Measurements from ENCODE around the gene ATP6V1C2.
"Not testable (repeated sequence)": the region's sequence is repeated elsewhere in the genome, so short reads cannot be mapped to it uniquely, and the experiment has no call there.

Gene ATP6V1C2

DNA sequence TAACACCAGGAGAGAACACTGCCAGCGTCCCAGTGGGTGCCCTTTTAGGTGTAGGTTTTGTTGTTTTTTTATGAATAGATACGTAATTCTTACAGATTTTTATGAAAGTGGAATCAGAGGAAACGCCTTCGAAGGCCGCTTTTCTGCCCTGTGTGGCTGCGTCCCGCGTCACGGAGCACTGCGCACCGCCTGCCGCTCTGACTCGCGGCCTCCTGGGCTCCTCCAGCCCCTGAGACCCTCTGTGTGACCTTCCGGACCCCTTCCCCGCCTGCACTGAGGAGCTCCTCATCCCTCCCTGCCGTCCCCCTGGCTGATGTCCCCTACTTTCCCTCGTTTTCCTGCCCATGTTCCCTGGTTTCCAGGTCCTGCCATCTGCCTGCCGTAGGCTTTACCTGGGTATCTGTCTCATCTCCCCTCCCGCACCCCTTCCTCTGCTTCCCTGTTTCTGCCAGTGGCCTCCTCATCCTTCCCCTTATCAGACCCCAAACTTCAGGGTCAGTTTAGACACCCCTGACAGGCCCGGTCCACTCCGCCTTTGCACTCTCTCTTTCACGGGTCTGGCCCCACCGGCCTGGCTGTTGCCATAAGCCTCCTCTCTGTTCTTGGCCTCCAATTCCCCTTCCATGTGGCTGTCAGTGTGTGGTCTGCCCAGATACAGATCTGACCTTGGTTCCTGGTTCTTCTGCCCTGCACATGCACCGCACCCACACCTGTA is 58.5 kb downstream of the ATP6V1C2 start:
- Histone ChIP-seq H3K4me3 (ENCODE audit: low read depth in 1 of 2, low read length in 2 of 2) (no peak overlapping the region), H3K36me3 (ENCODE audit: insufficient read depth, low read length) (peaks cover 28% of the 10 kb centered on the region), H3K27ac (ENCODE audit: low read depth, low read length) (no peak overlapping the region), H3K4me1 (ENCODE audit: insufficient read depth, low read length) (peaks cover 5% of the 10 kb centered on the region), H3K27me3 (ENCODE audit: control insufficient read depth in 1 of 2, insufficient read depth in 2 of 2, low read length in 2 of 2) (no peaks in the 10 kb centered on the region), H3K9ac (ENCODE audit: low read length) (no peak overlapping the region), H3K9me3 (ENCODE audit: low read length) (no peaks in the 10 kb centered on the region)

DNA sequence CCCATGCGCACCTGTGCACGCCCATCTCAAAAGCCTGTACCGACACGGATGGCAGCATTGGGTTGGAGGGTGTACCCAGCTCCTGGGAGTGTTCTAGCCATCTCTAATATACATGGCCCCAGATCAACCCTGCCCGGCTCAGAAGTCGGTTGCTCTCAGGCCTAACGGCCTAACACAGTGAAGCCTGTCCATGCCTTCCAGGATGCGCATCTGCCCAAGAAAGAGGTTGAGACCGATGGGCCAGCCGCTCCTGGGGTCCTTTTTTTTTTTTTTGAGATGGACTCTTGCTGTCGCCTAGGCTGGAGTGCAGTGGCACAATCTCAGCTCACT is 59.0 kb downstream of the ATP6V1C2 start:
- Histone ChIP-seq H3K9me3 (ENCODE audit: low read length) (no peaks in the 10 kb centered on the region), H3K9ac (ENCODE audit: low read length) (no peak overlapping the region), H3K4me1 (ENCODE audit: insufficient read depth, low read length) (peaks cover 5% of the 10 kb centered on the region), H3K27me3 (ENCODE audit: control insufficient read depth in 1 of 2, insufficient read depth in 2 of 2, low read length in 2 of 2) (no peaks in the 10 kb centered on the region), H3K36me3 (ENCODE audit: insufficient read depth, low read length) (peaks cover 28% of the 10 kb centered on the region), H3K4me3 (ENCODE audit: low read depth in 1 of 2, low read length in 2 of 2) (no peak overlapping the region), H3K27ac (ENCODE audit: low read depth, low read length) (no peak overlapping the region)

DNA sequence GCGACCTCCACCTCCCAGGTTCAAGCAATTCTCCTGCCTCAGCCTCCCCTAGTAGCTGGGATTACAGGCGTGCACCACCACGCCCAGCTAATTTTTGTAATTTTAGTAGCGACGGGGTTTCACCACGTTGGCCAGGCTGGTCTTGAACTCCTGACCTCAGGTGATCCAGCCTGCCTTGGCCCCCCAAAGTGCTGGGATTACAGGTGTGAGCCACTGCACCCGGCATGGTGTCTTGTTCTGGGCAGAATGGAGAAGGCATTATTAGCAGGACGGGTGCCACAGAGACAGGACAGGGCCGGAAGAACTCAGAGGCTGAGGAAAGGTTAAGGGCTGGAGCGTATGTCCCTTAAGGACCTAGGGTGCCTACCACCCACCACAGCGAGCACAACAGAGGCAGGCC is 59.4 kb downstream of the ATP6V1C2 start:
- not testable (repeated sequence) for H3K4me1 ChIP-seq (ENCODE audit: insufficient read depth, low read length); H3K9ac ChIP-seq (ENCODE audit: low read length); H3K27ac ChIP-seq (ENCODE audit: low read depth, low read length); H3K27me3 ChIP-seq (ENCODE audit: control insufficient read depth in 1 of 2, insufficient read depth in 2 of 2, low read length in 2 of 2); H3K4me3 ChIP-seq (ENCODE audit: low read depth in 1 of 2, low read length in 2 of 2); H3K9me3 ChIP-seq (ENCODE audit: low read length)
- peaks cover 28% of the 10 kb centered on the region for H3K36me3 ChIP-seq (ENCODE audit: insufficient read depth, low read length)

DNA sequence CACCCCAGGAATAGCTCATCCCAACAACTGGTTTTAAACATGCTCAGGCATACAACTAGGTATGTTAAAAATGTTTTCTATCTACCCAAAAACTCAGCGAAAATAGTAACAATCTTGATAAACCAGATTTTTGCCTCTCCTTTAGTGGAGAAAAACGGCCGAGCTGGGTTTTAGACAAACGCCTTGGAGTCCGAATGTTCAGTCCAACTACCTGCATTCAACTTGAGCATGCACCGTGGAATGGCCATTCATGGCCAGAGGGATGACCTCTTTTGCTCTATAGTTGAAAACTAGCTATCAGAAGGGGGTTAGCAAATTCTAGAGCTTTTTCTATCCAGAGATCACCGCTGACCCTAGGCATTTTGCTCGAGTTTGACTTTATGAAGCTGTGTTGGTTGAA is 60.3 kb downstream of the ATP6V1C2 start:
- no peak overlapping the region for H3K27ac ChIP-seq (ENCODE audit: low read depth, low read length)
- H3K27me3 ChIP-seq (ENCODE audit: control insufficient read depth in 1 of 2, insufficient read depth in 2 of 2, low read length in 2 of 2) = no peaks in the 10 kb centered on the region
- no peak overlapping the region for H3K4me3 ChIP-seq (ENCODE audit: low read depth in 1 of 2, low read length in 2 of 2)
- no peaks in the 10 kb centered on the region for H3K9me3 ChIP-seq (ENCODE audit: low read length)
- H3K9ac ChIP-seq (ENCODE audit: low read length) = no peak overlapping the region
- H3K4me1 ChIP-seq (ENCODE audit: insufficient read depth, low read length) = peaks cover 5% of the 10 kb centered on the region
- peaks cover 35% of the 10 kb centered on the region for H3K36me3 ChIP-seq (ENCODE audit: insufficient read depth, low read length)

DNA sequence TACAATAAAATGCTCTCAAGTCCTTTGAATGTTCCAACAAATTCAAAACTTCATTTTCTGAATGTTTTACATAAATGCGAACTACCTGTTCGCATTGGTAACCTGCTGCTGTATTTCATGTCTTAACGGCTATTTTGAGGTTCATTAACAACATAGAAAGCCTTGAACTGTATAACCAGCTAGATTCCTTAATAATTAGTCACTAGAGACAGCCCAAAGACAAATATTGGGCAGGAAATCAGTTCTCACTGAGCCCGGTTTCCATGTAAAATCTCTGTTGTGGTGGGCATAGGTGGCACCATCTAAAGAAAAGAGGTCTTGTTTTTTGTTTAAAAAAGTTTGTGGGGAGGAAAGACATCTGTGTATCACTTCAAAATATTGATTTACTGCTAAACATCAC is 62.0 kb downstream of the ATP6V1C2 start:
- H3K36me3 ChIP-seq (ENCODE audit: insufficient read depth, low read length) = peaks cover 47% of the 10 kb centered on the region
- no peaks in the 10 kb centered on the region for H3K27me3 ChIP-seq (ENCODE audit: control insufficient read depth in 1 of 2, insufficient read depth in 2 of 2, low read length in 2 of 2)
- H3K4me3 ChIP-seq (ENCODE audit: low read depth in 1 of 2, low read length in 2 of 2) = no peak overlapping the region
- peaks cover 5% of the 10 kb centered on the region for H3K4me1 ChIP-seq (ENCODE audit: insufficient read depth, low read length)
- H3K9ac ChIP-seq (ENCODE audit: low read length) = no peak overlapping the region
- H3K27ac ChIP-seq (ENCODE audit: low read depth, low read length) = no peak overlapping the region
- H3K9me3 ChIP-seq (ENCODE audit: low read length) = no peaks in the 10 kb centered on the region

DNA sequence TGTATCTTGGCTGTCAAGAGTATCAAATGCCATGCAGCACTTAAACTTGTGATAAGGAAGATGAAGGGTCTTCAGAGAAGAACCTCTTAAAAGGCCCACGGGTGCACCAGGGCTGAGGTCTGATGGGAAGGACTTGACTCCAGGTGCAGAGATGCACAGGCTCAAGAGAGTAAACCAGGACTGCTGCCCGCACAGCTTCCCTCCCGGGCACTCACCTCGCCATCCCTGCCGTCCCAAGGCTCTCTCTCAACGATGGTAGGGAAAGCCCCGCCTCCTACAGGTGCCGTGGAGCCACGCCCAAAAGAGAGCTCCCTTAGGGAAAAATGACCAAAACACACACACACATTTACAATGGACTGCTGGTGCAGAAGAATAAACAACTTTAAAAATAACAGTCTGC is 63.3 kb downstream of the ATP6V1C2 start:
- H3K4me3 ChIP-seq (ENCODE audit: low read depth in 1 of 2, low read length in 2 of 2) = no peak overlapping the region
- H3K27me3 ChIP-seq (ENCODE audit: control insufficient read depth in 1 of 2, insufficient read depth in 2 of 2, low read length in 2 of 2) = no peaks in the 10 kb centered on the region
- H3K9ac ChIP-seq (ENCODE audit: low read length) = no peak overlapping the region
- no peak overlapping the region for H3K27ac ChIP-seq (ENCODE audit: low read depth, low read length)
- no peaks in the 10 kb centered on the region for H3K9me3 ChIP-seq (ENCODE audit: low read length)
- peaks cover 59% of the 10 kb centered on the region for H3K36me3 ChIP-seq (ENCODE audit: insufficient read depth, low read length)
- H3K4me1 ChIP-seq (ENCODE audit: insufficient read depth, low read length) = peaks cover 5% of the 10 kb centered on the region

DNA sequence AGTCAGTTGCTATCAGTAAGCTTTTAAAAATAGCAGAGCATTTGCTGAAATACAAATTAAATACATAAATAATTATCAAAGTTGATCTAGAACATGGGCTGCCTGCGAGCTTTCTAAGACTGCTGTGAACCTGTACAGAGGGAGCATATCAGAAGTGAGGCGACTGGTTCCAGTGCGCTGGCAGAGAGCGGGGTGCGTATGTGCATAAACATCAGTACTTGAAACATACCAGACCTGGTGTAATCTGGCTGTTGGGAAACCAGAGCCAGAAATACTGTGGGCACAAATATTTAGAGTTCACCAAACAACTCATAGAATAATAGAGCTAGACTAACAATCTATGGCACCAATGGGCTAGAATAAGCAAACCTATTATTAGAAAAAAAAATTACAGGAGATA is 63.8 kb downstream of the ATP6V1C2 start:
- H3K4me3 ChIP-seq (ENCODE audit: low read depth in 1 of 2, low read length in 2 of 2) = no peak overlapping the region
- peaks cover 5% of the 10 kb centered on the region for H3K4me1 ChIP-seq (ENCODE audit: insufficient read depth, low read length)
- no peaks in the 10 kb centered on the region for H3K27me3 ChIP-seq (ENCODE audit: control insufficient read depth in 1 of 2, insufficient read depth in 2 of 2, low read length in 2 of 2)
- no peaks in the 10 kb centered on the region for H3K9me3 ChIP-seq (ENCODE audit: low read length)
- H3K27ac ChIP-seq (ENCODE audit: low read depth, low read length) = no peak overlapping the region
- peaks cover 59% of the 10 kb centered on the region for H3K36me3 ChIP-seq (ENCODE audit: insufficient read depth, low read length)
- H3K9ac ChIP-seq (ENCODE audit: low read length) = no peak overlapping the region

DNA sequence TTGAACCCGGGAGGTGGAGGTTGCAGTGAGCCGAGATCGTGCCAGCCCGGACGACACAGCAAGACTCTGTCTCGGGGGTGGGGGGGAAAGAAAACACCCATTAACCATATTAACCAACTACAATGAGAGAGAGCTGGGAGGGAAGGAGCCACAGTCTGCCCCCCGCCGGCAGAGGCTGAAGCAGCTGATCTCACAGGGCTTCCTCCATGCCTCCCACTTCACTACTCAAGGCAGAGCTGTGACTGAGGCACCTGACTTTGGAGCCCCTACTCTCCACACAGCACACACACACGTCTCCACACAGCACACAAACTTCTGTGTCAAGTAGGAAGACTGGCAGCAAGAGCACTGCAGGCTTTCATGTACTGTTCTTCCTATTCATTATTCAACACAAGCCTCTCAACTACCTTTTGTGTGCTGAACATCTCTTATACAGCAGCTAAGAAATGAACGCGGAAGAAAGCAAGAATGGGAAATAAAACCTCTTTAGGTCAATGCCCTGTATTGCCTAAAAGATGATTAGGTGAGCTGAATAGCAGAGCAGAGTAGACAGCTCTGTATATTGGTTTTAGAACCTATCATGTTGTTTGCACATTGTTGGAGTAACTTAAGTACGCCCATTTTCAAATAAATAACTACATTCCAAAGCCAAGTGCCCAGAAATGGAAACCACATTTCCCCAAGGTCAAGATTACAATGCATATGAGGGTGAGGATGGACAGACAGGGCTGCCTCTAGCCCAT is 65.0 kb downstream of the ATP6V1C2 start:
- H3K4me1 ChIP-seq (ENCODE audit: insufficient read depth, low read length) = peaks cover 5% of the 10 kb centered on the region
- H3K4me3 ChIP-seq (ENCODE audit: low read depth in 1 of 2, low read length in 2 of 2) = no peak overlapping the region
- H3K36me3 ChIP-seq (ENCODE audit: insufficient read depth, low read length) = peaks cover 65% of the 10 kb centered on the region
- H3K27ac ChIP-seq (ENCODE audit: low read depth, low read length) = no peak overlapping the region
- H3K27me3 ChIP-seq (ENCODE audit: control insufficient read depth in 1 of 2, insufficient read depth in 2 of 2, low read length in 2 of 2) = no peaks in the 10 kb centered on the region
- no peak overlapping the region for H3K9ac ChIP-seq (ENCODE audit: low read length)
- H3K9me3 ChIP-seq (ENCODE audit: low read length) = no peaks in the 10 kb centered on the region

DNA sequence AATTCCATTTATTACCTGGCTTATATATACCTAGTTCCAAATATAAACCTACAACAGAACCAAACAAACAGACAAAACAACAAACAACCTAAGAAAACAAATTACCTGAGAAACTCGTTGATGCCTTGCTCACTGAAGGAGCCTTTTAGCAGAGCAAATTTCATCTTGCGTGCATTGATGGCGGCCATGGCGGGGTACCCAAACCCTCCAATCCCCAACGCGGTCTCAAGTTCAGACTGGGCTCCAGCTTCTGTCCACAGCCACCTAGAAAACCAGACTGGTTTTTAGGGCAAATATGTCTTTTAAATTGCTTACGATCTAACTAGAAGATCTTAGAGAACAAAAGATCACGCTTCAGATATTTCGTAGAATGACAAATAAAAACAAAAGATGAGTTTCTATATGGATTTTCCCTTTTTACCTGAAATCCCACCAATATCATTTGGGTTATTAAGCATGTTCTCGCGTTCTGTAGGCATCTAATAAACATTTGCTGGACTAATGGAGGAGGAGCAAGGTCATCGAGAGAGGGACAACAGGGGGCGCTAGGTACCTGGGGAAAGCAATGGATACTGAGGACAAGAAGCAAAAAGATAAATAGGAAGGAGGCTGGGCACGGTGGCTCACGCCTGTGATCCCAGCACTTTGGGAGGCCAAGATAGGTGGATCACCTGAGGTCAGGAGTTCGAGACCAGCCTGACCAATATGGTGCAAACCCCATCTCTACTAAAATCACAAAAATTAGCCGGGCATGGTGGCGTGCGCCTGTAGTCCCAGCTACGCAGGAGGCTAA is 65.9 kb downstream of the ATP6V1C2 start:
- Histone ChIP-seq H3K9ac (ENCODE audit: low read length) (no peak overlapping the region), H3K4me1 (ENCODE audit: insufficient read depth, low read length) (peaks cover 5% of the 10 kb centered on the region), H3K4me3 (ENCODE audit: low read depth in 1 of 2, low read length in 2 of 2) (no peak overlapping the region), H3K36me3 (ENCODE audit: insufficient read depth, low read length) (peaks cover 66% of the 10 kb centered on the region), H3K9me3 (ENCODE audit: low read length) (no peaks in the 10 kb centered on the region), H3K27me3 (ENCODE audit: control insufficient read depth in 1 of 2, insufficient read depth in 2 of 2, low read length in 2 of 2) (no peaks in the 10 kb centered on the region), H3K27ac (ENCODE audit: low read depth, low read length) (no peak overlapping the region)

DNA sequence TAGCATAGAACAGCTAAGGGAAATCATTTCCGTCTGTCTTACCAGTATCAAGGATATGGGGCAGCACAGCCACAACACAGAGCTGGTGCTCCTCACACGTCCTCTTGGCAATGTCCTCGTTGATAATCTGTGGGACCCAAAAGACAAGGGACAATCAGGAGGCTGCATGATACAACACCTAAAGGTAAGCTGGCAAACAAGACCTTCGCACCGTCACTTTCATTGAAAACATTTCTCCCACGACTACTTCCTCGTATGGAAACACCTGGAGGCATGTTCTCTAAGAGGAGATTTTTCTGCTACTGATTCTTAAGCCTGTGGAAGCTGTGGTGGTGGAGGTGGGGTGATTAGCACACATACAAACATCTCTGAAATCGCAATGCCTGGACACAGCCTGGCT is 67.4 kb downstream of the ATP6V1C2 start:
- no peaks in the 10 kb centered on the region for H3K9me3 ChIP-seq (ENCODE audit: low read length)
- H3K4me1 ChIP-seq (ENCODE audit: insufficient read depth, low read length) = peaks cover 5% of the 10 kb centered on the region
- no peak overlapping the region for H3K4me3 ChIP-seq (ENCODE audit: low read depth in 1 of 2, low read length in 2 of 2)
- no peak overlapping the region for H3K27ac ChIP-seq (ENCODE audit: low read depth, low read length)
- H3K9ac ChIP-seq (ENCODE audit: low read length) = no peak overlapping the region
- H3K36me3 ChIP-seq (ENCODE audit: insufficient read depth, low read length) = peaks cover 61% of the 10 kb centered on the region
- H3K27me3 ChIP-seq (ENCODE audit: control insufficient read depth in 1 of 2, insufficient read depth in 2 of 2, low read length in 2 of 2) = no peaks in the 10 kb centered on the region

DNA sequence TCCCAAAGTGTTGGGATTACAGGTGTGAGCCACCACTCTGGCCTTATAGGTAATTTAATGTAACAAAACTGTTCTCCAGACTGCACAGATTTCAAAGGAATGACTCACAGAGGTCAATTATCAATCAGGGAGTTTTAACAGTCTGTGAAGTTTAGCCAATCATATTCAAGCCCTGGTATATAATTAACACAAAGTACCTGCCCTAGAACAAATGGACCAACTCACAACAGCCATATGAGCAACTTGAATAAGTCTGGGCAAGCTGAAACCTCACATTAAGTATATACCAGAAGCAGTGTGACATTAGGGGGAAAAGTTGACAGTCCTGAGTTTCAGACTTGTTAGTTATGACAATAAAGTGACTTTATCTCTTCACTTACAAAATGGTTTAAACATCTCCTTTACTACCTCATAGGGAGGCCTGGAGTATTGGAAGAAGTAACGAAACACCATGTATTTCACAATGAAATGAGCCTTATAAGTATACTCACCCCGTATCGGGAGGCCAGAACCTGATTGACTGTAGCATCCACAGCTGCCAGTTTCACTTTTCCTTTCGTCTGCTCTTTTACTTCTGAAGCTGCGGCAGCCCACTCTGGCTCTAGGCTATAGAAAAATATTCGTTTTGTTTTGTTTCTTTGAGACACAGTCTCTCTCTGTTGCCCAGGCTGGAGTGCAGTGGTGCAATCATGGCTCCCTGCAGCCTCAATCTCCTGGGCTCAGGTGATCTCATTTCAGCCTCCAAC is 69.0 kb downstream of the ATP6V1C2 start:
- Histone ChIP-seq H3K27me3 (ENCODE audit: control insufficient read depth in 1 of 2, insufficient read depth in 2 of 2, low read length in 2 of 2) (no peaks in the 10 kb centered on the region), H3K9me3 (ENCODE audit: low read length) (no peaks in the 10 kb centered on the region), H3K36me3 (ENCODE audit: insufficient read depth, low read length) (peaks cover 62% of the 10 kb centered on the region), H3K4me3 (ENCODE audit: low read depth in 1 of 2, low read length in 2 of 2) (no peak overlapping the region), H3K9ac (ENCODE audit: low read length) (no peak overlapping the region), H3K4me1 (ENCODE audit: insufficient read depth, low read length) (no peaks in the 10 kb centered on the region), H3K27ac (ENCODE audit: low read depth, low read length) (no peak overlapping the region)
